Peyer's patch (tissue), 4 donors: ENCODE results near the gene ARFGAP1.

Experiments used
- POLR2A ChIP-seq, 2 donors: fragments of 450-650 bp; IDR thresholded peaks; one replicate each; pipeline ENCODE4 v1.5.1; 2017; ENCODE audit warnings: antibody characterized with exemption in 2 of 2, mild to moderate bottlenecking in 2 of 2, moderate library complexity in 2 of 2
- TF ChIP-seq, protein P1 (sequence below), 6 experiments: fragments of 450-650 bp in 4 of 6; fragments of 200-600 bp in 2 of 6; sonication (generic) in 1 of 6; IDR thresholded peaks; one replicate each; pipeline ENCODE4 v1.5.1; 2017 to 2019; ENCODE audit warnings: antibody characterized with exemption in 6 of 6, mild to moderate bottlenecking in 3 of 6, moderate library complexity in 1 of 6

DNA sequence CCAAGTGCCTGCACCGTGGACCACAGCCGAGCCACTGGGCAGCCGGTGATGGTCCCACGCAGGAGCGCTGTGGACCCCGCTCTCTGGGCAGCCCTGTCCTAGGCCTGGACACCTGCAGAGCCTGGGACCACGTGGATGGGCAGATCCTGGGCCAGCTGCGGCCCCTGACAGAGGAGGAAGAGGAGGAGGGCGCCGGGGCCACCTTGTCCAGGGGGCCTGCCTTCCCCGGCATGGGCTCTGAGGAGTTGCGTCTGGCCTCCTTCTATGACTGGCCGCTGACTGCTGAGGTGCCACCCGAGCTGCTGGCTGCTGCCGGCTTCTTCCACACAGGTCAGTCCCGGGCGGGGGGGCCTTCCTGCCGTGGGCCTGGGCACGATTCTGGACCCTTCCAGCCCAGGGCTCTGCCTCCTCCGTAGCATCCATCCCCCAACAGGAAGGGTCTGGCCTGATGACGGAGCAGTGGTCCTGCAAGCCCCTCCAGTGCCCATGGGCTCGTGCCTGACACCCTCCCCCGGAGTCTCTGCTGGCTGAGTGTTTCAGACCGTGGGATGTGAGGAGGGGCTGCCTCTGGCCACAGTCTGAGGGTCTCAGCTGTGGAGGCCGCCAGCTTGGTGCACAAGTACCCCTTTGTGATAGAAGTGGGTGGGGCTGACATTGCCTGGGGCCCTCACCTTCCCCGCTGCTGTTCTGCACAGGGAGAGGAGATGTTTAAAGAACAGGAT, 36.3 kb upstream of the ARFGAP1 start:
- TF ChIP-seq, protein P1, sequence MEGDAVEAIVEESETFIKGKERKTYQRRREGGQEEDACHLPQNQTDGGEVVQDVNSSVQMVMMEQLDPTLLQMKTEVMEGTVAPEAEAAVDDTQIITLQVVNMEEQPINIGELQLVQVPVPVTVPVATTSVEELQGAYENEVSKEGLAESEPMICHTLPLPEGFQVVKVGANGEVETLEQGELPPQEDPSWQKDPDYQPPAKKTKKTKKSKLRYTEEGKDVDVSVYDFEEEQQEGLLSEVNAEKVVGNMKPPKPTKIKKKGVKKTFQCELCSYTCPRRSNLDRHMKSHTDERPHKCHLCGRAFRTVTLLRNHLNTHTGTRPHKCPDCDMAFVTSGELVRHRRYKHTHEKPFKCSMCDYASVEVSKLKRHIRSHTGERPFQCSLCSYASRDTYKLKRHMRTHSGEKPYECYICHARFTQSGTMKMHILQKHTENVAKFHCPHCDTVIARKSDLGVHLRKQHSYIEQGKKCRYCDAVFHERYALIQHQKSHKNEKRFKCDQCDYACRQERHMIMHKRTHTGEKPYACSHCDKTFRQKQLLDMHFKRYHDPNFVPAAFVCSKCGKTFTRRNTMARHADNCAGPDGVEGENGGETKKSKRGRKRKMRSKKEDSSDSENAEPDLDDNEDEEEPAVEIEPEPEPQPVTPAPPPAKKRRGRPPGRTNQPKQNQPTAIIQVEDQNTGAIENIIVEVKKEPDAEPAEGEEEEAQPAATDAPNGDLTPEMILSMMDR (IDR thresholded peaks at IDR 0.05): no peak
- TF ChIP-seq POLR2A (IDR thresholded peaks at IDR 0.05): no peak
